ENCODE data around the gene TBC1D5.
"Not testable (repeated sequence)": the region's sequence is repeated elsewhere in the genome, so short reads cannot be mapped to it uniquely, and the experiment has no call there.

- TF ChIP-seq POLR2A (IDR thresholded peaks at IDR 0.05; ENCODE audit: control extremely low read depth in 1 of 2, low read depth in 2 of 2, low read length in 2 of 2); YY1 (IDR thresholded peaks at IDR 0.05; ENCODE audit: low read depth, low read length); CTCF (IDR thresholded peaks at IDR 0.05; ENCODE audit: control extremely low read depth in 1 of 3, insufficient read depth in 1 of 3, low read depth in 1 of 3, low read length in 3 of 3); RBBP5 (IDR thresholded peaks at IDR 0.05; ENCODE audit: borderline replicate concordance, low read depth, low read length); KDM5A (IDR thresholded peaks at IDR 0.05; ENCODE audit: low read length); RNF2 (IDR thresholded peaks at IDR 0.05; ENCODE audit: borderline replicate concordance, low read depth, low read length, missing control alignments, poor library complexity, severe bottlenecking); PHF8 (conservative IDR thresholded peaks at IDR 0.05; ENCODE audit: low read depth, low read length); ZNF274 (IDR thresholded peaks at IDR 0.05; ENCODE audit: borderline replicate concordance, extremely low read depth, low read length); CHD2 (IDR thresholded peaks at IDR 0.05; ENCODE audit: low read length); SIX5 (IDR thresholded peaks at IDR 0.05; ENCODE audit: low read depth, low read length); RAD21 (IDR thresholded peaks at IDR 0.05 in 1 of 2, conservative IDR thresholded peaks at IDR 0.05 in 1 of 2; ENCODE audit: low read depth in 2 of 2, low read length in 2 of 2); EZH2 (IDR thresholded peaks at IDR 0.05; ENCODE audit: low read depth, low read length, severe bottlenecking): not testable (repeated sequence)
Measured at GRCh38 chr3:17351193-17351592, 391.2 kb downstream of the TBC1D5 start.
